ENCODE measurements around the gene CDC42BPA.
A peak's percentile ranks its signal among the peaks of the same experiment; 100 is the strongest.
"Not testable (repeated sequence)": the region's sequence is repeated elsewhere in the genome, so short reads cannot be mapped to it uniquely, and the experiment has no call there.

The CDC42BPA gene

GRCh38 chr1:227124473-227124872 is 193.8 kb downstream of the CDC42BPA start:
- TF ChIP-seq ZFX (IDR thresholded peaks at IDR 0.05; ENCODE audit: borderline replicate concordance): no peak
- TF ChIP-seq CTCF (IDR thresholded peaks at IDR 0.05): no peak
- no peak overlapping the region for H3K27ac ChIP-seq

- TF ChIP-seq ZFX (IDR thresholded peaks at IDR 0.05; ENCODE audit: borderline replicate concordance) (no peak), CTCF (IDR thresholded peaks at IDR 0.05) (no peak)
- H3K27ac ChIP-seq: no peak overlapping the region
These were observed 197.5 kb downstream of the CDC42BPA start for GRCh38 chr1:227120826-227121225.

- H3K27ac ChIP-seq: no peak overlapping the region
- no peak for TF ChIP-seq CTCF (IDR thresholded peaks at IDR 0.05)
- no peak for TF ChIP-seq ZFX (IDR thresholded peaks at IDR 0.05; ENCODE audit: borderline replicate concordance)
These were observed 205.8 kb downstream of the CDC42BPA start for GRCh38 chr1:227112538-227112937.

GRCh38 chr1:227111782-227112181 is 206.5 kb downstream of the CDC42BPA start:
- H3K27ac ChIP-seq: no peak overlapping the region
- TF ChIP-seq CTCF (IDR thresholded peaks at IDR 0.05) (no peak), ZFX (IDR thresholded peaks at IDR 0.05; ENCODE audit: borderline replicate concordance) (no peak)

GRCh38 chr1:227105291-227105690 is 213.0 kb downstream of the CDC42BPA start:
- not testable (repeated sequence) for H3K27ac ChIP-seq

GRCh38 chr1:227102056-227102455 is 216.2 kb downstream of the CDC42BPA start:
- TF ChIP-seq CTCF (IDR thresholded peaks at IDR 0.05): no peak
- no peak for TF ChIP-seq ZFX (IDR thresholded peaks at IDR 0.05; ENCODE audit: borderline replicate concordance)

GRCh38 chr1:227094249-227094966 is 223.9 kb downstream of the CDC42BPA start:
- H3K27ac ChIP-seq: peak overlapping the region; percentile 41
- TF ChIP-seq CTCF (IDR thresholded peaks at IDR 0.05): no peak
- TF ChIP-seq ZFX (IDR thresholded peaks at IDR 0.05; ENCODE audit: borderline replicate concordance): no peak

More at GRCh38 chr1:227102056-227102455, 216.2 kb downstream of the CDC42BPA start:
- no peak overlapping the region for H3K27ac ChIP-seq

GRCh38 chr1:227093309-227093708 is 225.0 kb downstream of the CDC42BPA start:
- TF ChIP-seq ZFX (IDR thresholded peaks at IDR 0.05; ENCODE audit: borderline replicate concordance) (no peak), CTCF (IDR thresholded peaks at IDR 0.05) (no peak)
- no peak overlapping the region for H3K27ac ChIP-seq

Measured in 22Rv1 (cell line).